ENCODE data around the gene ERG. TPM values are rescaled to one million over a fixed set of nuclear protein-coding genes. Genes with fewer than 3 reads are reported as not detected.

ERG gene
- total RNA-seq, 1 experiment from 2014 or later, result not detected

GRCh38 chr21:38341546-38342012 is 156.7 kb downstream of the ERG start:
- no peak for TF ChIP-seq CTCF (conservative IDR thresholded peaks at IDR 0.05; ENCODE audit: low read depth, low read length)
- TF ChIP-seq EZH2 (IDR thresholded peaks at IDR 0.05; ENCODE audit: low read length, unreplicated experiment), result no peak
- no peak for TF ChIP-seq EZH2phosphoT487 (IDR thresholded peaks at IDR 0.05; ENCODE audit: borderline replicate concordance, low read length)
- H3K9ac ChIP-seq (ENCODE audit: low read length), result no peak overlapping the region
- no TSS peak for BruUV-seq (replicated peaks)
- no peaks in the 10 kb centered on the region for H3K36me3 ChIP-seq (ENCODE audit: low read depth, low read length)
- H3K79me2 ChIP-seq (ENCODE audit: low read length), result no peaks in the 10 kb centered on the region
- H3K4me2 ChIP-seq (ENCODE audit: low read length), result no peak overlapping the region
- no peaks in the 10 kb centered on the region for H3F3A ChIP-seq (ENCODE audit: low read length, unreplicated experiment)
- ChIA-PET CTCF (no interaction called here), POLR2A (ENCODE audit: unreplicated experiment) (no interaction called here)
- H3K4me3 ChIP-seq (ENCODE audit: low read length), result no peak overlapping the region
- ATAC-seq (no peak), DNase-seq (no peak)
- H3K27me3 ChIP-seq (ENCODE audit: low read length), result no peaks in the 10 kb centered on the region
- no peak overlapping the region for H3K27ac ChIP-seq (ENCODE audit: low read length)
- no peaks in the 10 kb centered on the region for H3K9me3 ChIP-seq (ENCODE audit: low read length)
- intact Hi-C loops (cut with micrococcal nuclease), result no loop called here
- H4K20me1 ChIP-seq (ENCODE audit: low read length), result no peaks in the 10 kb centered on the region
- H2AFZ ChIP-seq (ENCODE audit: low read length), result no peak overlapping the region
- peaks cover 20% of the 10 kb centered on the region for H3K4me1 ChIP-seq (ENCODE audit: insufficient read depth, low read length)
- H3K9me2 ChIP-seq (replicated peaks; ENCODE audit: low read length), result no peaks in the 10 kb centered on the region

- TF ChIP-seq EZH2 (IDR thresholded peaks at IDR 0.05; ENCODE audit: low read length, unreplicated experiment) (no peak), EZH2phosphoT487 (IDR thresholded peaks at IDR 0.05; ENCODE audit: borderline replicate concordance, low read length) (no peak), CTCF (conservative IDR thresholded peaks at IDR 0.05; ENCODE audit: low read depth, low read length) (no peak)
- intact Hi-C loops (cut with micrococcal nuclease), result no loop called here
- no peaks in the 10 kb centered on the region for H3F3A ChIP-seq (ENCODE audit: low read length, unreplicated experiment)
- H3K79me2 ChIP-seq (ENCODE audit: low read length), result no peaks in the 10 kb centered on the region
- no peak overlapping the region for H3K9ac ChIP-seq (ENCODE audit: low read length)
- no peak overlapping the region for H3K4me2 ChIP-seq (ENCODE audit: low read length)
- H2AFZ ChIP-seq (ENCODE audit: low read length), result no peak overlapping the region
- H3K4me1 ChIP-seq (ENCODE audit: insufficient read depth, low read length), result peaks cover 20% of the 10 kb centered on the region
- ChIA-PET POLR2A (ENCODE audit: unreplicated experiment) (no interaction called here), CTCF (interaction anchor here (0.5 kb wide), 1 partner anchor 122 kb away, joined by 3 read pairs; no protein-coding TSS in a partner anchor)
- H3K9me3 ChIP-seq (ENCODE audit: low read length), result no peaks in the 10 kb centered on the region
- ATAC-seq (no peak), DNase-seq (no peak)
- H3K27ac ChIP-seq (ENCODE audit: low read length), result no peak overlapping the region
- BruUV-seq (replicated peaks), result no TSS peak
- no peak overlapping the region for H3K4me3 ChIP-seq (ENCODE audit: low read length)
- H3K9me2 ChIP-seq (replicated peaks; ENCODE audit: low read length), result no peaks in the 10 kb centered on the region
- H4K20me1 ChIP-seq (ENCODE audit: low read length), result no peaks in the 10 kb centered on the region
- H3K36me3 ChIP-seq (ENCODE audit: low read depth, low read length), result no peaks in the 10 kb centered on the region
- H3K27me3 ChIP-seq (ENCODE audit: low read length), result no peaks in the 10 kb centered on the region
Observed at GRCh38 chr21:38340131-38340530, 158.1 kb downstream of the ERG start.

- intact Hi-C loops (cut with micrococcal nuclease), result no loop called here
- no peak overlapping the region for H2AFZ ChIP-seq (ENCODE audit: low read length)
- no peak overlapping the region for H3K4me2 ChIP-seq (ENCODE audit: low read length)
- H4K20me1 ChIP-seq (ENCODE audit: low read length), result no peaks in the 10 kb centered on the region
- H3K27me3 ChIP-seq (ENCODE audit: low read length), result no peaks in the 10 kb centered on the region
- DNase-seq (no peak), ATAC-seq (no peak)
- H3K27ac ChIP-seq (ENCODE audit: low read length), result no peak overlapping the region
- no peaks in the 10 kb centered on the region for H3K9me3 ChIP-seq (ENCODE audit: low read length)
- H3K4me1 ChIP-seq (ENCODE audit: insufficient read depth, low read length), result peaks cover 4% of the 10 kb centered on the region
- POLR2A ChIA-PET (ENCODE audit: unreplicated experiment), result no interaction called here
- no peaks in the 10 kb centered on the region for H3F3A ChIP-seq (ENCODE audit: low read length, unreplicated experiment)
- CTCF ChIA-PET, result no interaction called here
- BruUV-seq (replicated peaks), result no TSS peak
- H3K9ac ChIP-seq (ENCODE audit: low read length), result no peak overlapping the region
- no peaks in the 10 kb centered on the region for H3K9me2 ChIP-seq (replicated peaks; ENCODE audit: low read length)
- H3K4me3 ChIP-seq (ENCODE audit: low read length), result no peak overlapping the region
- no peaks in the 10 kb centered on the region for H3K79me2 ChIP-seq (ENCODE audit: low read length)
- no peaks in the 10 kb centered on the region for H3K36me3 ChIP-seq (ENCODE audit: low read depth, low read length)
- TF ChIP-seq CTCF (conservative IDR thresholded peaks at IDR 0.05; ENCODE audit: low read depth, low read length) (no peak), EZH2 (IDR thresholded peaks at IDR 0.05; ENCODE audit: low read length, unreplicated experiment) (no peak), EZH2phosphoT487 (IDR thresholded peaks at IDR 0.05; ENCODE audit: borderline replicate concordance, low read length) (no peak)
Observed at GRCh38 chr21:38337793-38338192, 160.5 kb downstream of the ERG start.
